Measurements from ENCODE around the gene AVEN.

DNA sequence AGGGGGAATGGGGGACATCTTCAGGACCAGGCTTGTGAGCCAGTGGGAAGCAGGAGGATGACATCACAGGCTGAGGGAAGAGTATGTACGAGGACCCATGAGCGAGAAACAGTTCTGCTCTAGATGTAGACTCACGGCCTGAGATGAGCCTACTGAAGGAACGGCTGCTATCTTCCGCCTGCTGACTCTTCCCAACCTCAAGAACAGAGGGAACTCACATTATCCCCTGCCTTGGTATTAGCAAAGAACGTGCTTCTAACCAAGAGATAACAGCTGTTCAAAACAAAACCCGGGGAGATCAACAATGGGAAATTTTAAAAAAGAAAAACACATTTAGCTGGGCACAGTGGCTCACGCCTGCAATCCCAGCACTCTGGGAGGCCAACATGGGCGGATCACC lies 25.3 kb downstream of the AVEN start:
- TF ChIP-seq CTCF (IDR thresholded peaks at IDR 0.05; ENCODE audit: control extremely low read depth in 1 of 3, insufficient read depth in 1 of 3, low read depth in 1 of 3, low read length in 3 of 3): no peak
- no peak for TF ChIP-seq SUZ12 (IDR thresholded peaks at IDR 0.05; ENCODE audit: low read length)
- TF ChIP-seq POLR2A (IDR thresholded peaks at IDR 0.05; ENCODE audit: control extremely low read depth in 1 of 2, low read depth in 2 of 2, low read length in 2 of 2): no peak
- TF ChIP-seq CHD1 (IDR thresholded peaks at IDR 0.05; ENCODE audit: low read depth, low read length): no peak
- TF ChIP-seq MAX (IDR thresholded peaks at IDR 0.05): no peak
- no peak for TF ChIP-seq POLR2AphosphoS5 (IDR thresholded peaks at IDR 0.05; ENCODE audit: low read depth, low read length)
- no peak for TF ChIP-seq GABPA (IDR thresholded peaks at IDR 0.05; ENCODE audit: borderline replicate concordance, insufficient read depth, low read length)
- no peak for TF ChIP-seq SP2 (IDR thresholded peaks at IDR 0.05; ENCODE audit: low read length)
- TF ChIP-seq YY1 (IDR thresholded peaks at IDR 0.05; ENCODE audit: low read depth, low read length): no peak
- no peak for TF ChIP-seq JUND (IDR thresholded peaks at IDR 0.05; ENCODE audit: low read length)
- TF ChIP-seq EGR1 (IDR thresholded peaks at IDR 0.05; ENCODE audit: borderline replicate concordance, low read depth, low read length): no peak
- TF ChIP-seq EZH2 (IDR thresholded peaks at IDR 0.05; ENCODE audit: low read depth, low read length, severe bottlenecking): no peak

Data from H1 (cell line).